Loucy (cell line): ENCODE data around the gene ZNF354B.

Experiments
- EZH2phosphoT487 ChIP-seq: fragments of 200-600 bp; IDR thresholded peaks from 2 replicates; pipeline ENCODE4 v1.6.1; 2018; ENCODE audit warnings: antibody characterized with exemption, mild to moderate bottlenecking, moderate library complexity, borderline replicate concordance
- TF ChIP-seq, protein P1 (sequence below): fragments of 200-600 bp; sonication (generic); conservative IDR thresholded peaks from 2 replicates; pipeline ENCODE4 v1.5.1; 2014; ENCODE audit warnings: mild to moderate bottlenecking, antibody characterized with exemption, low read length

DNA sequence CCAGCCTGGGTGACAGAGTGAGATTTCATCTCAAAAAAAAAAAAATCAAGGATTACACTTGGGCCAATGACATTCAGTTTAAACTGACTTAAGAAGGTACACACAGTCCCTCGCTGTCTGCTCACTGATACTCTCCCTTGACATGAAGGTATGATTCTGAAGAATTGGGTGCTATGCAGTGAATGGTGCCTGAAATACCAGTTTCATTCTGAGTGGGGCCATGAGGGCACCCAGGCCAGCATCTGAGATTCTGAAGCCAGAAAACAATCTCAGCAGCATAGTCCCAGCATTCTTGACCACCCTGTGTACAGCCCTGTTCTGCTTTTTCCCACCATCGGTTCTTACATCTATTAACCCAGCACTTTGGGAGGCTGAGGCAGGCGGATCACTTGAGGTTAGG lies 7.8 kb upstream of the ZNF354B start:
- TF ChIP-seq, protein P1, sequence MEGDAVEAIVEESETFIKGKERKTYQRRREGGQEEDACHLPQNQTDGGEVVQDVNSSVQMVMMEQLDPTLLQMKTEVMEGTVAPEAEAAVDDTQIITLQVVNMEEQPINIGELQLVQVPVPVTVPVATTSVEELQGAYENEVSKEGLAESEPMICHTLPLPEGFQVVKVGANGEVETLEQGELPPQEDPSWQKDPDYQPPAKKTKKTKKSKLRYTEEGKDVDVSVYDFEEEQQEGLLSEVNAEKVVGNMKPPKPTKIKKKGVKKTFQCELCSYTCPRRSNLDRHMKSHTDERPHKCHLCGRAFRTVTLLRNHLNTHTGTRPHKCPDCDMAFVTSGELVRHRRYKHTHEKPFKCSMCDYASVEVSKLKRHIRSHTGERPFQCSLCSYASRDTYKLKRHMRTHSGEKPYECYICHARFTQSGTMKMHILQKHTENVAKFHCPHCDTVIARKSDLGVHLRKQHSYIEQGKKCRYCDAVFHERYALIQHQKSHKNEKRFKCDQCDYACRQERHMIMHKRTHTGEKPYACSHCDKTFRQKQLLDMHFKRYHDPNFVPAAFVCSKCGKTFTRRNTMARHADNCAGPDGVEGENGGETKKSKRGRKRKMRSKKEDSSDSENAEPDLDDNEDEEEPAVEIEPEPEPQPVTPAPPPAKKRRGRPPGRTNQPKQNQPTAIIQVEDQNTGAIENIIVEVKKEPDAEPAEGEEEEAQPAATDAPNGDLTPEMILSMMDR, result no peak
- no peak for TF ChIP-seq EZH2phosphoT487
